WI38 (cell line): Measurements from ENCODE around the gene THSD7B.
"Not testable (repeated sequence)": the region's sequence is repeated elsewhere in the genome, so short reads cannot be mapped to it uniquely, and the experiment has no call there.

Experiments
- H3K4me3 ChIP-seq: 2 replicates; pipeline ENCODE4 v1.5.1; 2011; ENCODE audit warnings: low read depth, mild to moderate bottlenecking, control low read depth, low read length
- CTCF ChIP-seq: IDR thresholded peaks from 2 replicates; pipeline ENCODE4 v1.5.1; 2012; ENCODE audit warnings: low read depth, mild to moderate bottlenecking, control low read depth, low read length

The THSD7B gene

GRCh38 chr2:136751406-136751805 is 13.9 kb upstream of the THSD7B start:
- no peak for TF ChIP-seq CTCF
- no peak overlapping the region for H3K4me3 ChIP-seq

GRCh38 chr2:136758504-136758903 is 6.8 kb upstream of the THSD7B start:
- not testable (repeated sequence) for H3K4me3 ChIP-seq

- no peak overlapping the region for H3K4me3 ChIP-seq
- no peak for TF ChIP-seq CTCF
Measured at GRCh38 chr2:136764452-136765255, 691 bp upstream of the THSD7B start.

GRCh38 chr2:136766073-136766404 is 694 bp downstream of the THSD7B start:
- no peak for TF ChIP-seq CTCF
- H3K4me3 ChIP-seq: no peak overlapping the region

GRCh38 chr2:136767030-136767429 is 1.7 kb downstream of the THSD7B start:
- H3K4me3 ChIP-seq: no peak overlapping the region
- TF ChIP-seq CTCF: no peak

- TF ChIP-seq CTCF: no peak
- no peak overlapping the region for H3K4me3 ChIP-seq
Measured at GRCh38 chr2:136769871-136770270, 4.5 kb downstream of the THSD7B start.

- TF ChIP-seq CTCF: no peak
- H3K4me3 ChIP-seq: no peak overlapping the region
Measured at GRCh38 chr2:136770384-136770783, 5.0 kb downstream of the THSD7B start.

GRCh38 chr2:136777391-136777790 is 12.0 kb downstream of the THSD7B start:
- TF ChIP-seq CTCF: no peak
- H3K4me3 ChIP-seq: no peak overlapping the region
